MM.1S (cell line): ENCODE results near the gene STX1B.

Experiments
- DNase-seq: peaks from one replicate; pipeline ENCODE4 v3.0.0-alpha.2; 2015
- H2AFZ ChIP-seq: fragments of 300-600 bp; sonication (generic); 2 replicates; pipeline ENCODE4 v1.6.0; 2016; ENCODE audit warnings: antibody characterized with exemption, low read length
- H3F3A ChIP-seq: fragments of 300-600 bp; sonication (generic); 2 replicates; pipeline ENCODE4 v1.6.1; 2016; ENCODE audit warnings: mild to moderate bottlenecking, antibody characterized with exemption, low read length, moderate library complexity, mixed read lengths; ENCODE audit not compliant: insufficient read depth
- H3K27ac ChIP-seq: fragments of 300-600 bp; sonication (generic); 2 replicates; pipeline ENCODE4 v1.5.1; 2016; ENCODE audit warnings: mild to moderate bottlenecking, low read length
- H3K27me3 ChIP-seq: fragments of 300-600 bp; sonication (generic); replicated peaks from 2 replicates; pipeline ENCODE4 v1.6.0; 2016; ENCODE audit warnings: low read length; ENCODE audit not compliant: insufficient read depth
- H3K36me3 ChIP-seq: fragments of 300-600 bp; sonication (generic); replicated peaks from 2 replicates; pipeline ENCODE4 v1.6.1; 2016; ENCODE audit warnings: mild to moderate bottlenecking, low read length, mixed read lengths; ENCODE audit not compliant: insufficient read depth
- H3K4me1 ChIP-seq: fragments of 300-600 bp; sonication (generic); 2 replicates; pipeline ENCODE4 v1.6.1; 2016; ENCODE audit warnings: low read length, mixed read lengths
- H3K4me2 ChIP-seq: fragments of 300-600 bp; sonication (generic); 2 replicates; pipeline ENCODE4 v1.6.0; 2016; ENCODE audit warnings: low read depth, low read length
- H3K4me3 ChIP-seq: fragments of 300-600 bp; sonication (generic); 2 replicates; pipeline ENCODE4 v1.5.1; 2016; ENCODE audit warnings: low read length, mixed read lengths
- H3K79me2 ChIP-seq: fragments of 300-600 bp; sonication (generic); 2 replicates; pipeline ENCODE4 v1.6.1; 2016; ENCODE audit warnings: mixed run types, low read length, mixed read lengths
- H3K9ac ChIP-seq: fragments of 300-600 bp; sonication (generic); 2 replicates; pipeline ENCODE4 v1.6.1; 2016; ENCODE audit warnings: low read length, mixed read lengths
- H3K9me2 ChIP-seq: fragments of 300-600 bp; sonication (generic); replicated peaks from 2 replicates; pipeline ENCODE4 v1.6.1; 2016; ENCODE audit warnings: mild to moderate bottlenecking, low read length, mixed read lengths; ENCODE audit not compliant: insufficient read depth
- H3K9me3 ChIP-seq: fragments of 300-600 bp; sonication (generic); replicated peaks from 2 replicates; pipeline ENCODE4 v1.6.1; 2016; ENCODE audit warnings: mild to moderate bottlenecking, low read length, mixed read lengths; ENCODE audit not compliant: insufficient read depth
- H4K20me1 ChIP-seq: fragments of 300-600 bp; sonication (generic); 2 replicates; pipeline ENCODE4 v1.6.1; 2016; ENCODE audit warnings: mild to moderate bottlenecking, low read length, moderate library complexity, mixed read lengths; ENCODE audit not compliant: insufficient read depth
- CTCF ChIP-seq: fragments of 300-600 bp; sonication (generic); IDR thresholded peaks from 2 replicates; pipeline ENCODE4 v1.5.1; 2016; ENCODE audit warnings: antibody characterized with exemption, low read length, mixed read lengths
- EZH2 ChIP-seq: fragments of 300-600 bp; sonication (generic); optimal IDR thresholded peaks from 2 replicates; pipeline ENCODE3; 2017; ENCODE audit warnings: low read depth, mild to moderate bottlenecking, antibody characterized with exemption, low read length, mixed read lengths
- EZH2phosphoT487 ChIP-seq: fragments of 300-600 bp; sonication (generic); IDR thresholded peaks from 2 replicates; pipeline ENCODE4 v1.6.1; 2018; ENCODE audit warnings: antibody characterized with exemption, low read length

STX1B gene

GRCh38 chr16:30963925-30964511, 46.4 kb downstream of the STX1B start:
- no peak overlapping the region for H3K9ac ChIP-seq
- H3F3A ChIP-seq = no peaks in the 10 kb centered on the region
- H3K4me3 ChIP-seq = no peak overlapping the region
- H3K27ac ChIP-seq = no peak overlapping the region
- TF ChIP-seq EZH2 (no peak), EZH2phosphoT487 (no peak), CTCF (no peak)
- no peaks in the 10 kb centered on the region for H3K9me2 ChIP-seq
- H3K27me3 ChIP-seq = no peaks in the 10 kb centered on the region
- peaks cover 14% of the 10 kb centered on the region for H3K36me3 ChIP-seq
- H3K4me2 ChIP-seq = no peak overlapping the region
- peaks cover 2% of the 10 kb centered on the region; the same call in 1 of the 2 replicates for H3K4me1 ChIP-seq
- no peaks in the 10 kb centered on the region; the same call in 1 of the 2 replicates for H4K20me1 ChIP-seq
- no peaks in the 10 kb centered on the region for H3K9me3 ChIP-seq
- no peak overlapping the region for H2AFZ ChIP-seq
- peaks cover 22% of the 10 kb centered on the region for H3K79me2 ChIP-seq
- no peak for DNase-seq

GRCh38 chr16:30961384-30961783, 49.1 kb downstream of the STX1B start:
- H3K27ac ChIP-seq = no peak overlapping the region
- no peak overlapping the region for H3K4me3 ChIP-seq
- no peak for TF ChIP-seq EZH2phosphoT487
- no peak for TF ChIP-seq CTCF
- no peak for TF ChIP-seq EZH2
- H4K20me1 ChIP-seq = no peaks in the 10 kb centered on the region; the same call in 1 of the 2 replicates
- no peaks in the 10 kb centered on the region for H3K27me3 ChIP-seq
- H3K9me3 ChIP-seq = no peaks in the 10 kb centered on the region
- peaks cover 9% of the 10 kb centered on the region for H3F3A ChIP-seq
- peaks cover 14% of the 10 kb centered on the region for H3K36me3 ChIP-seq
- peaks cover 12% of the 10 kb centered on the region for H3K4me1 ChIP-seq
- no peak overlapping the region for H3K9ac ChIP-seq
- H3K4me2 ChIP-seq = no peak overlapping the region
- peaks cover 30% of the 10 kb centered on the region for H3K79me2 ChIP-seq
- no peaks in the 10 kb centered on the region for H3K9me2 ChIP-seq
- no peak overlapping the region for H2AFZ ChIP-seq
- DNase-seq = no peak

- H3K27ac ChIP-seq = no peak overlapping the region
- peak overlapping the region; percentile 82 for H3K4me3 ChIP-seq
- peaks cover 14% of the 10 kb centered on the region for H3K36me3 ChIP-seq
- no peaks in the 10 kb centered on the region for H3K9me2 ChIP-seq
- H3F3A ChIP-seq = peaks cover 18% of the 10 kb centered on the region
- peak; percentile 41 for DNase-seq
- H3K4me2 ChIP-seq = peak overlapping the region; percentile 85; the same call in 1 of the 2 replicates
- H3K27me3 ChIP-seq = no peaks in the 10 kb centered on the region
- H4K20me1 ChIP-seq = no peaks in the 10 kb centered on the region; the same call in 1 of the 2 replicates
- TF ChIP-seq EZH2phosphoT487 = no peak
- TF ChIP-seq CTCF = no peak
- TF ChIP-seq EZH2 = no peak
- H3K9ac ChIP-seq = peak overlapping the region; percentile 73
- H2AFZ ChIP-seq = no peak overlapping the region
- H3K4me1 ChIP-seq = peaks cover 16% of the 10 kb centered on the region
- H3K79me2 ChIP-seq = peaks cover 30% of the 10 kb centered on the region
- H3K9me3 ChIP-seq = no peaks in the 10 kb centered on the region
These were observed 52.0 kb downstream of the STX1B start for GRCh38 chr16:30958175-30959079.
